ENCODE results near the gene DOCK8. TPM values are rescaled to one million over a fixed set of nuclear protein-coding genes. Genes with fewer than 3 reads are reported as not detected.
"Not testable (repeated sequence)": the region's sequence is repeated elsewhere in the genome, so short reads cannot be mapped to it uniquely, and the experiment has no call there.

The DOCK8 gene
- not detected in 2 replicates for total RNA-seq (2014; rRNA removed; shearing (Covaris generic))

DNA sequence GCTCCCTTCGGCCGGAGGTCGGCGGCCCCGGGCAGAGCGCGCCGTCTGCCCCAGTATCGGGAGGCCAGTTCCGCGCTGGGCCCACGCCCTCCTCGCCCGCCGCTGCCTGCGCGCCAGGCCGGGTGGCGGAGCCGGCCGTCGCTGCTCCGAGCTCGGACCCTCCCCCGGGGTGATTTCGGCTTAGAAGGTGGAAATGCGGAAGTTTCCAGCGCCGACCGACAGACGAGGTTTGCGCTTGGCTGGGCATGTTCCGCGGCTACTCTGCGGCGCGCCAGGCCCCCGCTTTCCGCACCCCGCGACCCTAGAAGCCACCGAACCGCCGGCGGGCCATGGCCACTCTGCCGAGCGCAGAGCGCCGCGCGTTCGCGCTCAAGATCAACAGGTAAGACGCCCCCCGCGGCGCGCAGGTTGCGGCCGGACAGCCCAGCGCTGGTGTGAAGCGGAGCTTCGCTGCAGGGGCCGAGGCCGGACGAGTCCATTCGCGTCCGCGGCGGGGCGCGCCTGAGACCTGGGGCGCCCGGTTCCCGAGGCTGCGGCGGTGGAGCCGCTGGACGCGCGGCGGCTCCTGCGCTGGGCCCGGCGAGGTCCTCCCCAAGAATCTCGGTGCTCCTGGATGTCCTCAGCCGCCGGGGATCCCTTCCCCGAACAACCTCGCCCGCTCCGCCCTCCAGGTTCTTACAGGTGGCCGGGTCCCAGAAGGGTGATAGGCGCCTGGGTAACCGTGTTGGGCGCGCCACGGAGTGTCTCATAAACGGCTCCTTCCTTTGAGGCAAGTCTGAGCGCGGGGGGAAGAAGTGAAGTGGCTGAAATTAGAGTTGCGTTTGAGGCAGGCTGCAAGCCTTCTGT lies at the start of gene DOCK8:
Gene DOCK8 (plus strand): TSS at position 218 of the 846 bp plus-strand sequence. CDS start 112 bp downstream, at position 330.
- peak in 1 of 2 experiments; percentile 10 for DNase-seq (ENCODE audit: low read depth in 1 of 2, low spot score in 2 of 2)
- peak within 1 kb of the TSS; percentile 28 for H3K4me3 ChIP-seq

GRCh38 chr9:169757-170156 lies 44.9 kb upstream of the DOCK8 start:
- not testable (repeated sequence) for DNase-seq (ENCODE audit: low read depth in 1 of 2, low spot score in 2 of 2); H3K27me3 ChIP-seq (replicated peaks)

More for the DNA sequence above, at the start of gene DOCK8:
- no peaks in the 10 kb centered on the region for H3K36me3 ChIP-seq
- H3K4me1 ChIP-seq (replicated peaks) = peaks cover 7% of the 10 kb centered on the region; the same call in 1 of the 2 replicates
- H3K27me3 ChIP-seq (replicated peaks) = peaks cover 11% of the 10 kb centered on the region
- H3K9me3 ChIP-seq (replicated peaks) = no peaks in the 10 kb centered on the region
- no peak within 1 kb of the TSS for H3K27ac ChIP-seq

DNA sequence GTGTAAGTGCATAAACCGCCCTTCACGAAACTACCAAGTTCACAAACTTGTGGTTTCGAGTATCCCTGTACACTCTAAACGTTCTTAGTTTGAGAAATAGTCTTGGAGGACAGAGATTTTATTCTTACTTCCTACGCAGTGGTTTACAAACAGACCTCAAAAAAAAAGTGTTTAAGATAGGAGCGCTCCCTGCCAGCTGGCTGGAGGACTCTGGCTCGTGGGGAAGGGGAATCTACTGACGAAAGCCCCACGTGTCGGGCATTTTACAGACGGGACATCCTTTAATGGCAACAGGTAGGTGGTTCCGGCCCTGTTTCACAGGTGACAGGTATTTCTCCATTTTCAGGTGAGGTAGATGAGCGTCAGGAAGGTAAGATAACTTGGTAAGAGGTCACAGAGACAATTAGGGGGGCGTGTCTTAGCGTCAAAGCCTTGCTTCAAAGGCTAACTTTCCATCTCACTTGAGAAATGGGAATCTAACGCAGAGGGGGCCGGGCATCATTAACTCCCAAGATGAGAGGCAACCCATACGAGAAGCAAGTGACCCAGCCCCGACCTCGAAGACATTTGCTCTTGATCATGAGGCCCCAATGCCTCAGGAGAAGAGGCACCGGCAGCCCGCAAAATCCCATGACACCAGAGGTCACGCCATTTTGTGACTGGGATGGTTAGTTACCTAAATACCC lies 36.4 kb upstream of the DOCK8 start:
- not testable (repeated sequence) for H3K9me3 ChIP-seq (replicated peaks); H3K27me3 ChIP-seq (replicated peaks); H3K4me1 ChIP-seq (replicated peaks); DNase-seq (ENCODE audit: low read depth in 1 of 2, low spot score in 2 of 2); H3K27ac ChIP-seq; H3K36me3 ChIP-seq
- peak overlapping the region; percentile 16; the same call in 1 of the 2 replicates for H3K4me3 ChIP-seq

More at GRCh38 chr9:169757-170156, 44.9 kb upstream of the DOCK8 start:
- H3K9me3 ChIP-seq (replicated peaks); H3K4me3 ChIP-seq; H3K4me1 ChIP-seq (replicated peaks); H3K27ac ChIP-seq; H3K36me3 ChIP-seq: not testable (repeated sequence)

GRCh38 chr9:178970-179383 lies 35.7 kb upstream of the DOCK8 start, which contains the start of gene ZNG1A:
Gene ZNG1A (minus strand): TSS chr9:179056. CDS start chr9:178969, 87 bp downstream.
- DNase-seq (ENCODE audit: low read depth in 1 of 2, low spot score in 2 of 2) = peak; percentile 33 to 65
- H3K9me3 ChIP-seq (replicated peaks); H3K4me1 ChIP-seq (replicated peaks); H3K36me3 ChIP-seq; H3K27me3 ChIP-seq (replicated peaks); H3K27ac ChIP-seq: not testable (repeated sequence)
- peak within 1 kb of the TSS; percentile 16; the same call in 1 of the 2 replicates for H3K4me3 ChIP-seq

- not testable (repeated sequence) for H3K27me3 ChIP-seq (replicated peaks); H3K4me1 ChIP-seq (replicated peaks); H3K27ac ChIP-seq; DNase-seq (ENCODE audit: low read depth in 1 of 2, low spot score in 2 of 2); H3K36me3 ChIP-seq; H3K9me3 ChIP-seq (replicated peaks); H3K4me3 ChIP-seq
These were observed 15.1 kb upstream of the DOCK8 start for GRCh38 chr9:199601-200000.

GRCh38 chr9:206481-206880 lies 8.2 kb upstream of the DOCK8 start:
- no peak for DNase-seq (ENCODE audit: low read depth in 1 of 2, low spot score in 2 of 2)
- Histone ChIP-seq H3K9me3 (replicated peaks) (no peaks in the 10 kb centered on the region), H3K27me3 (replicated peaks) (no peaks in the 10 kb centered on the region), H3K36me3 (no peaks in the 10 kb centered on the region), H3K4me1 (replicated peaks) (no peaks in the 10 kb centered on the region), H3K27ac (no peak overlapping the region), H3K4me3 (no peak overlapping the region)

- no peaks in the 10 kb centered on the region for H3K27me3 ChIP-seq (replicated peaks)
- H3K27ac ChIP-seq = no peak overlapping the region
- no peaks in the 10 kb centered on the region for H3K9me3 ChIP-seq (replicated peaks)
- DNase-seq (ENCODE audit: low read depth in 1 of 2, low spot score in 2 of 2) = no peak
- H3K36me3 ChIP-seq = no peaks in the 10 kb centered on the region
- H3K4me1 ChIP-seq (replicated peaks) = no peaks in the 10 kb centered on the region
- H3K4me3 ChIP-seq = no peak overlapping the region
These were observed 5.4 kb upstream of the DOCK8 start for GRCh38 chr9:209143-209758.

- Histone ChIP-seq H3K36me3 (no peaks in the 10 kb centered on the region), H3K9me3 (replicated peaks) (no peaks in the 10 kb centered on the region), H3K4me3 (no peak overlapping the region), H3K27me3 (replicated peaks) (peaks cover 11% of the 10 kb centered on the region), H3K4me1 (replicated peaks) (peaks cover 7% of the 10 kb centered on the region; the same call in 1 of the 2 replicates), H3K27ac (no peak overlapping the region)
- DNase-seq (ENCODE audit: low read depth in 1 of 2, low spot score in 2 of 2) = no peak
These were observed 3.6 kb upstream of the DOCK8 start for GRCh38 chr9:211036-211435.

DNA sequence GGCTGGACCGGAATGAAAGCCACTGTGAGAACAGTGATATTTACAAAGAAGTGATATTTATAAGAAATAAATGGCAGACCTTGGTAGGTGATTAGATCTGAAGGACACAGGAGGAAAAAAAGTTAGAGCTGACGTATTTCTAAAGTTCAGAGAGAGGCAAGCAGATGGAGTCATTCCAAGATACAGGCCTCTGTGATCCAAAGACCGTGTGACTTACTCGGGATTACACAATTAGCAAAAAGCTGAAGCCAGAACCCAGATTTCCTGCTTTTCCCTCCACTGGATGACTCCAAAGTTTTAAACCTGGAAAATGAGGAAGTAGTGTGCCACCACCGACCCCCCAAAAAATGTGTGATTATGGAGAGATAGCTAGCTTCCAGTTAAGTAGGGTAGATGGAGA lies 3.1 kb upstream of the DOCK8 start:
- H3K4me3 ChIP-seq = no peak overlapping the region
- no peaks in the 10 kb centered on the region for H3K9me3 ChIP-seq (replicated peaks)
- peaks cover 7% of the 10 kb centered on the region; the same call in 1 of the 2 replicates for H3K4me1 ChIP-seq (replicated peaks)
- H3K27ac ChIP-seq = no peak overlapping the region
- no peak for DNase-seq (ENCODE audit: low read depth in 1 of 2, low spot score in 2 of 2)
- peaks cover 11% of the 10 kb centered on the region for H3K27me3 ChIP-seq (replicated peaks)
- no peaks in the 10 kb centered on the region for H3K36me3 ChIP-seq

DNA sequence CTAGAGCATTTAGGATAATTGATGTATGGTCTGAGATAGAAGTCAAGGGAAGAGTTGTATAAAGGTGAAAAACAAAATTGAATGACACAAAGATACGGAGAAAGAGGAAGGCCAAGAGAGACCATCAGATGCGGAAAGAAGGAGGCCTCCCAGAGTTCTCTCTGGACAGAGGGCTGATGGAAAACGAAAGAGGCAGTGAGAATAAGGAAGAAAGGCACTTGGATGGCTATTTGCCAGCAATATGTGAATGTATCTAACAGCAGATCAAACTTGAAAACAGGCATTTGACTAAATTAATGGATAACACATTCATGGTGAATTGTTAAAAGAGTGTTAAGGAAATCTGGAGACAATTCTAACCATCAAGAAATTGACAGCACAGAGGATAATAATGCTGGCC lies 2.4 kb upstream of the DOCK8 start:
- H3K27me3 ChIP-seq (replicated peaks) = peaks cover 11% of the 10 kb centered on the region
- DNase-seq (ENCODE audit: low read depth in 1 of 2, low spot score in 2 of 2) = no peak
- no peaks in the 10 kb centered on the region for H3K9me3 ChIP-seq (replicated peaks)
- H3K4me1 ChIP-seq (replicated peaks) = peaks cover 7% of the 10 kb centered on the region; the same call in 1 of the 2 replicates
- no peak overlapping the region for H3K27ac ChIP-seq
- H3K36me3 ChIP-seq = no peaks in the 10 kb centered on the region
- H3K4me3 ChIP-seq = no peak overlapping the region

DNA sequence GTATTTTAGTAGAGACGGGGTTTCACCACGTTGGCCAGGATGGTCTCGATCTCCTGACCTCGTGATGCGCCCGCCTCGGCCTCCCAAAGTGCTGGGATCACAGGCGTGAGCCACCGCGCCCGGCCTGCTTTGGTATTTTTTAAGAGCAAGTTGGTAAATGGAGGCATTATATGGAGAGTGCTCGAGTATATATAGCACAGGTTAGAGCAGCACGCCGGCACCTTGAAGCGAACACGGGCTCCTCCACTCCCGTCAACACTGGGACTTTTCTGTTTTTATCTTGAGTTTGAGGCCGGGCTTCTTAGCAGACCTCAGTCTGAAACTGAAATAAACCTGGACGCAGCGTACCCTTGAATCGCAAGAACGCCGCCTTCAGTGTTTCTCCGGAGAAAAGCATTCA lies 764 bp upstream of the DOCK8 start:
- H3K27me3 ChIP-seq (replicated peaks) = peaks cover 11% of the 10 kb centered on the region
- not testable (repeated sequence) for H3K36me3 ChIP-seq; H3K9me3 ChIP-seq (replicated peaks); H3K4me3 ChIP-seq; H3K27ac ChIP-seq; H3K4me1 ChIP-seq (replicated peaks); DNase-seq (ENCODE audit: low read depth in 1 of 2, low spot score in 2 of 2)

DNA sequence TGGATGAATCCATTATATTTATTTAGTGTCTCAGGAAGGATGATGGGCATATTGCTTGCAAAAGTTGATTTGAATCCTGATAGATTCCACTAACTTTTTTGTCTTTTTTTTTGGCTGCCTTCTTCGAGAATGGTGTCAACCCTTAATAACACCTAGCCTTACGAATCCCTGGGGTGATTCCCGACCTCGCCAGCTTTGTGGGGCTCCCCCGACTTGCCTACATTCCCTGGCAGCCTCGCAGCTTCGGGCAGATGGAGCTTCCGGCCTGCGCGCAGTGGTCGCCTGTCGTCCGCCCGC lies 366 bp upstream of the DOCK8 start:
- Histone ChIP-seq H3K4me1 (replicated peaks) (peaks cover 7% of the 10 kb centered on the region; the same call in 1 of the 2 replicates), H3K4me3 (peak overlapping the region; percentile 28; the same call in 1 of the 2 replicates), H3K27ac (no peak overlapping the region), H3K27me3 (replicated peaks) (peaks cover 11% of the 10 kb centered on the region), H3K36me3 (no peaks in the 10 kb centered on the region), H3K9me3 (replicated peaks) (no peaks in the 10 kb centered on the region)
- no peak for DNase-seq (ENCODE audit: low read depth in 1 of 2, low spot score in 2 of 2)

DNA sequence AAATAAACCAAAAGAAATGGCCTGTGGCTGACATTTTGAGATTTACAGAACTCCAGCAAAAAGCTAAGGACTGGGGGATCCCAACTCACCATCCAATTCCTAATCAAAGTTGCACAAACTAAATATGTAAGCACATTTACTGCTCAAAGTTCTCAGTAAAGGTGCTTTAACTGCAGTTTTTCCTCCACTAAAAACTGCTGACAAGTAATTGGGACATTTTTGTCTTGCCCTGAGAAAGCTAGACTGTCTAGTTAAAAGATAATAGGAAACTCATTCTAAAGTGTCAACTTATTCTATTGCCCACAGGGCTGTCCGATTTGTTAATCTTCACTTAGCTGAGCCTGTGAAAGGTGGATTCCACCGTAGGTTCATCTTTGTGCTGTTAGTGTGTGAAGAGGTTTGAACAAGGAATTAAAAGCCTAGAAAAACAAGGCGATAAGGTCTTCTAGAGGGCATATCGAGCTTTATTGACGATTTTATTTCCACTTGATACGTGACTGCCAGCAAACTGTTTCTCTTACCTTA lies 1.0 kb downstream of the DOCK8 start:
- DNase-seq (ENCODE audit: low read depth in 1 of 2, low spot score in 2 of 2) = no peak
- Histone ChIP-seq H3K27ac (no peak overlapping the region), H3K4me1 (replicated peaks) (peaks cover 7% of the 10 kb centered on the region; the same call in 1 of the 2 replicates), H3K9me3 (replicated peaks) (no peaks in the 10 kb centered on the region), H3K36me3 (no peaks in the 10 kb centered on the region), H3K4me3 (no peak overlapping the region), H3K27me3 (replicated peaks) (peaks cover 11% of the 10 kb centered on the region)
